Left hindlimb (tissue), 1 donor: ENCODE results near the gene BTRC.
"Not testable (repeated sequence)": the region's sequence is repeated elsewhere in the genome, so short reads cannot be mapped to it uniquely, and the experiment has no call there.

Experiments used
- DNase-seq: peaks from one replicate; pipeline ENCODE4 v3.0.0-alpha.2; 2018

Gene BTRC

DNA sequence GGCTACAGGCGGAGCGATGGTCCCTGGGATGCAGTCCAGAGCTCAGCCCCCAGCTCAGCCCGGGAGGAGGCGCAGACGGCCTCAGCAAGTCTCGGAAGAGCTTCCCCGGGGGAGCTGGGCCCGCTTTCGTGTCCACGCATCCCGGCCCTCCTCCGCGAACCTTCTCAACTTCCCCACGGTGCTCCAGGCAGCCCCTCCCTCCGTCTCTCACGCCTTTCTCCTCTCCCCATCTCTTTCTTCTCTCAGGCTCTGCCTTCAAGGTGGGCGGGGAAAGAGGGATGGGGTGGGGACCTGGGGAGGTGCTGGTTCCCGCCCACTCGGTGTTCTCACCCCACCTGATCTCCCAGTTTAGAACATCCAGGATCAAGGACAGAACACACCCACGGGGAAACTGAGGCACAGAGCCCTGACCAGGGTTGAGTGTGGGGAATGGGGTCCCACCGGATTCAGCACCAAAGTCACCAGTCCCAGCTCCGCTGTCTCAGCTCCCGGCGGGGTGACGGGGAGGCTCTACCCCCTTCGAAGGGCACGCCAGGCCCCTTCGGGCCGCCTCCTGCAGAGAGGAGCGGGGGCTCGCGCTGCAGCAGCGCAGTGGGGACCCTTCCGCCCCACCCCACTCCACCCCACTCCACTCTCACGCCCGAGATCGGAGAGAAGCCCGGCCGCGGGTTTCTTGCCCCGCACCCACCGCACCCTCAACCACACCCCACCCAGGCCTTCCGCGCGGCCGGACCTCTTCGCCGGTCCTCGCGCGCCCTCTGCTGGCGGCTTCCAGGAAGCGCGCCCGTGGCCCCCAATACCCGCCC is 215.9 kb downstream of the BTRC start:
- DNase-seq = peak; percentile 86

DNA sequence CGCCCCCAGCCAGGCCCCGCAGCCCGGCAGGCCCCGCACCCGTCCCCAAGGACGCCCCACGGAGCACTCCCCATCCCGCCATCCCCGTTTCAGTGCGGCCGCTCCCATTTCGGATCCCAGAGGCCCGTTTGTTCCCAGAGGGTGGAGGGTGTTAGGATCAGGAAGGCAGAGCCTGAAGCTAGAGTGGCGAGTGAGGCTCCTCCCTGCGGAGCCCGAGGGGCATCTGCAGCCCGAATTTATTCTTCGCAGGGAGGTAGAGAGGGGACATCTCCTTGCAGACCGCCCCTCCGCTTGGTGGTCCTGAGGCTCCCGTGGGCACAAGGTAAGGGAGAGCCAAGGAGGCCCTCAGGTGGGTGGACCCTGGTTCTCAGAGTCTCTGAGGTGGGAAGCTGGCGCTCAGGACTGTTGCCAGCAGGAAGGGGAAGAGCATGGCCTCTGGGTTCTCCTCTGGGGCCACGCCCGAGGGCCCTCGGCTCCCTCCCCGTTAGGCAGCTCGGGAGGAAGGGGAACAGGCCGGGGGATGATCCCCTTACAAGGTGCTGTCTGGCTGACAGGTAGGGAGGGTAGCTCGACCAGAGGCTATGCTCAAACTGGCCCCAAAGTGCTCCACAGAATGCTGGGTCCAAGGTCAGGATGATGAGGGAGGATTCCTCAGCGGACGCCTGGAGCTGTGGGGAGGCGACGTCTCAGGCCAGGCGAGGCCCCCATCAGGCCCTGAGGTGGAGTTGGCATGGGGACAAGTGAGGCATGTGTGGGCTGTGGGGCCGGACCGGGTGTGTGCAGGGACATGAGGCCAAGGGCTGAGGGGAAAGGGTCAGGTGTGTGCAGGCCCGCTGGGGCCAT is 216.7 kb downstream of the BTRC start:
- no peak for DNase-seq

DNA sequence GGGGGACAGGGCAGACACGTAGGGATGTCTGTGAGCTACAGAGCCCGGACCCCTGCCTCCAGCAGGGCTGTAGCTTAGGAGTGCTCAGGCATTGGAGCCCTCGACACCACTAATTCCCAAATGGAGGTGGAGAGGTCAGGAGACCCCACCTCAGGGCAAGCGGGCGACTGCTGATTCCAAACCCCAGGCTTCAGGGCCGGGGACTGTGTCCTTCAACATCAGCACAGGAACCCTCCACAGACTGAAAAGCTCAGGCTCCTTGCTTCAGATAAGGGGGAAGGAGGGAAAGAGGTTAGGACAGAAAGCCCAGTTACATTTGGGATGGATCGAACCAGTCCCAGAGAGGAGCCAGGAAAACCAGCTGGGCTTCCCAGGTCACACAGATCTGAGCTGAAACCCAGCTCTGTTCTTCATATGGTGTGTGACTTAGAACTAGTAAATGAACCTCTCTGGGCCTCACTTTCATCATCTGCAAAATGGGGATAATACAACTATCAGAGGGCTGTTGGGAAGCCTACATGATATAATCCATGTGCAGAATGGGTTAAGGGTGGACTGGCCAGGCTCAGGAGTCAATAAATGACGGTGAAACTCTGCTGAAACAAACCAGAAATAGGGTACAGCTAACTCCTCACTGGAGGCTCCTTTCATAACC is 217.4 kb downstream of the BTRC start:
- DNase-seq = no peak

- DNase-seq = no peak
These were observed 218.2 kb downstream of the BTRC start for GRCh38 chr10:101572126-101572525.

DNA sequence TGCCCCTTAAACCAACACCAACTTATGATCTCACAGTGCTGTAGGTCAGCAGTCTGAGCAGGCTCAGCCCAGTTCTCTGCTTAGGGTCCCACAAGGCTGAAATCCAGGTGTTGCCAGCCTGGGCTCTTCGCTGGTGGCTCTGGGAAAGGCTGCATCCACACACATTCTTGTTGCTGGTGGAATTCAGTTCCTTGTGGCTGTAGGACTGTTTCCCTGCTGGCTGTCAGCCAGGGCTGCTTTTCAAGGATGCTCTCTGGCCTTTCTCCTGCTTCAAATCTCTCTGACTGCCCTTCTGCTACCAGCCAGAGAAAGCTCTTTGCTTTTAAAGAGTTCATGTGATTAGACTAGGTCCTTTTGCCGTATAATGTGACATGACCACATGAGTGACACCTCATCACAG is 218.8 kb downstream of the BTRC start:
- no peak for DNase-seq

DNA sequence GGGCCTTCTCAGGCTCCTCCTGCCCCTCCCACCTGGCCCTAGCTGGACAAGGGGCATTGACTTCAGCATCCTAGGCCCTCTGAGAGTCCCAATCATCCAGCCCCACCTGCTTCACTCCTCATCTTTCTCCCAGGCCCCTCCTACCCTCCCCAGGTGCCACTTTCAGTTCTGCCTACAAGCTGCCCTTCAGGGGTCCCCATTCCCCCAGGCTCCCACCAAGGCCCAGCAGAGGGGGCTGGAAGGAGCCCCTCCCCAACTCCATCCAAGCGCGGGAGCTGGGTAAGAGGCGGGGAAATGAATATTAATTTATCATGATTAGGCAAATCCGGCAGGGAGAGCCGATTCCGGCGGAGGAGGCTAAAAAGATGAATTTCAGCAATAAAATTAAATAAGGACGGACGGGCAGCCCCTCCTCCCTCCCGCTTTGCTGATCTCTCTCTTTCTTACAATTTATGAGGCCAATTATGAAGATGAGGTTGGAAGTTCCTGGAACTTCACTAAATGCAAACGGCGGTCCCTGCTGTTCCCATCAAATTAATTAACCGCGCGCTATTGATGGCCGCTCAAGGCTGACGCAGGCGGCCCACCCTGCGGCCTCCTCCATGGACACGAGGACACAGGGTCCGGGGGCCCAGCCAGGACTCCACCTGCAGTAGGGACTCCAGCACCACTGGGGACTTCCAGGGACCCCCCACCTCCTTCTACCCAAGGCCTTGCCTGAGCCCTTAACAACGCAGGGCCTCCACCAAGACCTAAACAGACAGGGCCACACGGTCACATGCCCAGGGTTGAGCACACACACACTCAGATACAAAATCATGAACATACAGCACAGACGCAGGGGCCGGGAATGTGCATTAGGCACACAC is 220.2 kb downstream of the BTRC start:
- no peak for DNase-seq

- no peak for DNase-seq
These were observed 221.1 kb downstream of the BTRC start for GRCh38 chr10:101575091-101575490.

DNA sequence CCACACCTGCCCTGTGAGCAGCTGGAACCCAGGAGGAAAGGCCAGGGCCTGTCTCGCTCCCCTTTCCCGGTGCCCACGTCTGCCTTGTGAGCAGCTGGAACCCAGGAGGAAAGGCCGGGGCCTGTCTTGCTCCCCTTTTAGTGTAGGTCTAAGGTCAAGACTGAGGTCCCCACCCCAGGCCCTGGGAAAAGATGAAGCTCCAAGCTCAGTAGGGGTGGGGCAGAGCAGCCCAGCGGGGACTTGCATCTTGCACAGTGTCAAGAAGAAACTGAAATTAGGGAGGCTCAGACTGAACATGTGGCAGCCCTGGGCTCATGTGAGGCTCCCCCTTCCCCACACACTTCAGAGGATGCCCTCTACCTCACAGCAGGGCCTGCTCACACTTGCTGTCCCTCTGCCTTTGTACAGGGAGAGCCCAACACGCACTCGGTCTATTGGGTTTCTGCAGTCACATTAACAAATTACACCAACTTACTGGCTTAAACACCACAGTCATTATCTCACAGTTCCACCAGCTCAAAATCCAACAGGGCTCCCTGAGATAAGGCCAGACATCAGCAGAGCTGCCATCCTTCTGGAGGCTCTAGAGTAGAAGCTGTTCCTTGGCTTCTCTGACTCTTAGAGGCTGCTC is 221.7 kb downstream of the BTRC start:
- no peak for DNase-seq

DNA sequence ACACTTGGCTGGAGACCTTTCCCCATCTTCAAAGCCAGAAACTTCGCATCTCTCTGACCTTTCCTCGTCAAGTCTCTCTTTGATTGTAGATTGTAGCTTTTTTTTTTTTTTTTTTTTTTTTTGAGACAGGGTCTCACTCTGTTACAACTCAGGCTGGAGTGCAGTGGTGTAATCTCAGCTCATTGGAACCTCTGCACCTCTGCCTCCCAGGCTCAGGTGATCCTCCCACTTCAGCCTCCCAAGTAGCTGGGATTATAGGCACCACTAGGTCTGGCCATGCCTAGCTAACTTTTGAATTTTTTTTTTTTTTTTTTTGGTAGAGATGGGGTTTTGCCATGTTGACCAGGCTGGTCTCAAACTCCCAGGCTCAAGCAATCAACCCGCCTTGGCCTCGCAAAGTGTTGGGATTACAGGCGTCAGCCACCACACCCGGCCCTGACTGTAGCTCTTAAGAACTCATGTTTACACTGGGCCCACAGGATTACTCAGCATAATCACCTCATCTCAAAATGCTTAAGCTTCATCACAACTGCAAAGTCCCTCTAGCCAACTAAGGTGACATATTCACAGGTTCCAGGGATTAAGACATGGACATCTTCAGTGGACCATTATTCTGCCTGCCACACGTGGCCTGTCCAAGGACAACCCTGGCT is 222.4 kb downstream of the BTRC start:
- no peak for DNase-seq

- DNase-seq = no peak
These were observed 223.3 kb downstream of the BTRC start for GRCh38 chr10:101577121-101577871.

GRCh38 chr10:101578192-101578591 is 224.2 kb downstream of the BTRC start:
- DNase-seq = no peak

DNA sequence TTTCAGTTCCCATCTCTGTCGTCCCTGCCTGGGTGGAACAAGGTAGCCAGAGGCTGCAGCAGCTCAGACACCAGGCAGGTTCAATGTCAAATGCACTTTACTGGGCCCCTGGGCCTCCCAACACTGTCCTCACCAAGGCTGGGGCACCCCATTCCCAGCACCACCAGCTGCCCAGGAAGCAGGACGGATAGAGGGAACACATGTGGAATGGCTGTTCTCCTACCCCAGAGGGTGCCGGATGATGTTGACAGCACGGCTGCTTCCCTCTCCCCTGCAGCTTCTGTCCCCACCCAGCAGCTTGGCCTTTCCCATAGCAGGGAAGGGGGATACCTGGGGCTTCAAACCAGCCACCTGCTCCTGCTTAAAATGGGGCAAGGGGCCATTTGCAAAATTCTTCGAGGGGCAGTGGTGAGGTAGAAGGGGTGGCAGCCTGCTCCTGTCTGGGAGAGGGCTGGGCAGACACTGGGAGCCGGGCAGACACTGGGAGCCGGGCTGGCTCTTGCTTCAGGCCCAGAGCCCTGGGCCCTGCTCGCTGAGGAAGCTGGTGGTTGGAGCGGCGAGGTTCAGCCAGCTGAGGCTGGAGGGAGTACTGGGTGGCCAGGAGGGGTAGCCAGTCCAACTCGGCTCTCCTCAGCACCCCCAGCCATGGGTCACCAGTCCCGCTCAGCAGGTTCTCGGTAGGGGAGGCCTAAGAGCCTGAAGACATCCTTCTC is 225.0 kb downstream of the BTRC start:
- DNase-seq = no peak

GRCh38 chr10:101579516-101579870 is 225.5 kb downstream of the BTRC start:
- no peak for DNase-seq

DNA sequence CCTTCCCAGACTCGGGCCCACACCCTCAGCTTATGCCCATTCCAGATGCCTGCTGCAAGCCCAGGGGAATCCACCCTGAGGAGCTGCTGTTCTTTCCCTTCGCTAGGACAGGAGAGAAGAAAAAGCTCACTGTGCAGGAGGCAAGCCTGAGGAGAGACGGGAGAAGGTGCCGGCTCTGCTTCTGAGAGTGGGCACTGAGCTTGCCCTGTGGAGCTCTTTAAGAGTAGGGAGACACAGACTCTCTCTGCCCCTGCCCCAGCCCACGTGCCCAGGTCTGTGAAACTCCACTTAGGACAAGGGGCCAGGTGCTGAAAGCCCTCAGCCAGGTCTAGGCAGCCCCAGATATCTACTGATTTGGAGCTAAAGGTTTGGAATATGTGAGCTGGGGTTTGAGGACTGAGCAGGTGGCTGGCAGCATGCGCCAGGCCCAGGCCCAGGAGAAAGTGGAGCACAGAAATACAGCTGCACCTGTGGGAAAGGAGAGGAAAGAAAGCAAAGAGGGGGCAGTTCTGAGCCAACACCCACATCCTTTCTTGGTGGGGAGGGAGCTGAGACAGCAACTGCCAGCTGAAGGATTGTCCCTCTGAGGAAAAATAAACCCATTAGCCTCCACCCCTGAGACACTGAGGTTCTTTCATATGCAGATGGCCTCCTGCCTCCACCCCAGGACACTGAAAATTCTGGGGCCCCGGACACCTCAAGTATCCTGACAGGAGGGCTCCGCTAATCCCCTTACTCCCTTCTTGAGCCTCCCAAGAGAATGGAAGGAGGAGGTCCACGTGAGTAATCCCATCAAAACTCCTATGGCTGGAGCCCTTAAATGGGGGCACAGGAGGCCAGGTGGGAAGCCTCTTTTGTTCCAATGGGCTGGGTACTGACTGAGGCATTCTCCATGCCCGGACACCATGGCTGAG is 226.8 kb downstream of the BTRC start:
- no peak for DNase-seq

GRCh38 chr10:101585841-101586240 is 231.9 kb downstream of the BTRC start:
- no peak for DNase-seq

DNA sequence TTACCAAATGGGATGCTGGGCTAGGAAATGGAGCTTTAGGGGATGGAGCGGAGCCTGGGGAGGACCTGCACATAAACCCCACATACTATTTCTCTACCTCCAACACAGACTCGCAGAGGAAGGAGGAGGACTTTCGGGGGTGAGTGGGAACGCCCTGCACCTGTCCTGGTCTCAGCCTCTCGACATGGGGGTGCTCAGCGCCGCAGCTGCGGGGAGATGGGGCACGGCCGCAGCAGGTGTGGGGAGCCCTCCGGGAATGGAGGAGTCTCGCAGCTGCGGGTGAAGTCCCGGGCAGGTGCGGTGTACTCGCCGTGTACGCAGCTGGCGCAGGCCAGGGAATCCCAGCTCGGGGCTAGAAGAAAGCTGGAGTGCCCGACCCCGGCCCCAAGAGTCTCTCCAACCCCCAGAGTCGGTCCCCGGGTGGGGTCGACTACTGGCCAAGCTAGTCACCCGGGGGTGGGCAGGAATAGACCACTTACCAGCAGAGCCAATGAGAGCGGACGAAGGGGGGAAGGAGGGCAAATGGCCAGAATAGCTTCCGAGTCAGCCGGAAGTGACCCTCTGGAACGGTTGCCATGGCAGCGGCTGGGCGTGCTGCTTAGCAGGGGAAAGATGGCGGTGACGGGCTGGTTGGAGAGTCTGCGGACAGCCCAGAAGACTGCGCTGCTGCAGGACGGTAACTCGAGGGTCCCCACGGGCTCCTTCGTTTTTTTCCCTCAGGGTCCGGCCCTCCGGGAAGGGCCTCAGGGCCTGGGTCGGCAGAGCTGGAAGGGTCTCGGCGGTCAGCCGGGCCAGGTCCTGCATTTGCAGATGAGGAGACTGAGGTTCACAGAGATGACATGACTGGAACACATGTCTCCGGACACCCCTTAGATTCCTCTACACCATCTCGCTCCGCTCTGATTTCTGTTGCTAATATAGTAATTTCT is 234.0 kb downstream of the BTRC start, which contains the start of the genes DPCD and POLL:
Gene DPCD, plus strand, starts transcription at position 597 of the 929 bp plus-strand sequence. Its CDS starts 16 bp downstream, at position 613.
Gene POLL, minus strand, starts transcription at position 533 of the 929 bp plus-strand sequence. CDS start 897 bp downstream, outside the sequence.
- DNase-seq = peak; percentile 97

- DNase-seq = no peak
These were observed 234.9 kb downstream of the BTRC start for GRCh38 chr10:101588879-101589278.

GRCh38 chr10:101593331-101593730 is 239.4 kb downstream of the BTRC start:
- not testable (repeated sequence) for DNase-seq
